K562 (cell line): ENCODE measurements around the gene DNAJC17. TPM values are rescaled to one million over a fixed set of nuclear protein-coding genes. Genes with fewer than 3 reads are reported as not detected.

Source experiments
- CBFA2T3 ChIP-seq: fragments of 450-650 bp; IDR thresholded peaks from 2 replicates; pipeline ENCODE4 v1.6.1; 2017
- CREM ChIP-seq: IDR thresholded peaks from 2 replicates; pipeline ENCODE4 v1.6.1; 2014; ENCODE audit warnings: antibody characterized with exemption, low read depth
- ETV5 ChIP-seq: sonication (generic); formaldehyde crosslinking; IDR thresholded peaks from 2 replicates; pipeline ENCODE4 v1.4.0; 2020; ENCODE audit warnings: low read depth, mild to moderate bottlenecking, missing genetic modification reagents
- GABPA ChIP-seq: fragments of 200-800 bp; sonication (Bioruptor generic); conservative IDR thresholded peaks from 2 replicates; pipeline ENCODE4 v1.6.1; 2016; ENCODE audit warnings: low read depth, missing genetic modification characterization, missing compliant biosample characterization
- HMBOX1 ChIP-seq: sonication (generic); IDR thresholded peaks from 2 replicates; pipeline ENCODE4 v1.6.1; 2016
- HOXB6 ChIP-seq: fragments of 250-450 bp; sonication (Bioruptor Pico); IDR thresholded peaks from 2 replicates; pipeline ENCODE4 v1.5.1; 2022; ENCODE audit warnings: mild to moderate bottlenecking, borderline replicate concordance
- KDM1A ChIP-seq, 2 experiments: fragments of 450-650 bp; IDR thresholded peaks; 2 replicates each; pipeline ENCODE4 v1.6.1; 2016; ENCODE audit warnings: mild to moderate bottlenecking in 2 of 2
- KLF10 ChIP-seq: fragments of 250-450 bp; sonication (Bioruptor Pico); IDR thresholded peaks from 2 replicates; pipeline ENCODE4 v1.6.1; 2021; ENCODE audit warnings: matching md5 sums
- NRF1 ChIP-seq, 2 experiments: fragments of 450-650 bp; IDR thresholded peaks in 1 of 2; conservative IDR thresholded peaks in 1 of 2; 2 replicates each; pipeline ENCODE4 v1.6.1; 2014; ENCODE audit warnings: mild to moderate bottlenecking in 2 of 2
- RBFOX2 ChIP-seq: fragments of 200-400 bp; formaldehyde crosslinking; IDR thresholded peaks from 2 replicates; pipeline ENCODE4 v1.6.1; 2017; ENCODE audit warnings: low read depth, mild to moderate bottlenecking, low read length, moderate library complexity
- SIN3A ChIP-seq, 2 experiments: fragments of 150-350 bp in 1 of 2; IDR thresholded peaks; 2 replicates each; pipeline ENCODE4 v1.6.1; 2011 to 2016; ENCODE audit warnings: borderline replicate concordance in 2 of 2, low read depth in 2 of 2, low read length in 2 of 2, mild to moderate bottlenecking in 2 of 2, moderate library complexity in 2 of 2; ENCODE audit not compliant: control insufficient read depth in 1 of 2
- ZBTB26 ChIP-seq: fragments of 450-650 bp; formaldehyde crosslinking; IDR thresholded peaks from 2 replicates; pipeline ENCODE4 v1.4.0; 2022; ENCODE audit warnings: missing genetic modification characterization
- polyA plus RNA-seq, 8 experiments: library from polyadenylated mRNA; depleted of rRNA in 4 of 8; stranded (reverse) in 5 of 8; unstranded in 3 of 8; fragments of >200 nt; fragmentation: Nextera tagmentation in 2 of 8; fragmentation: Illumina TruSeq in 1 of 8; extraction: Ambion mirVana in 2 of 8; extraction: Trizol in 1 of 8; gene quantifications; 2 replicates each; pipeline versions ENCODE4 v1.2.1 to v1.2.3, GENCODE V29; 2011 to 2014; ENCODE audit warnings: inconsistent platforms in 1 of 8, missing spikeins in 1 of 8
- total RNA-seq, 7 experiments: library from RNA; depleted of rRNA in 6 of 7; stranded (reverse); fragments of >200 nt in 6 of 7; fragmentation: Illumina TruSeq in 2 of 7; extraction: Trizol in 2 of 7; gene quantifications; 2 replicates each; pipeline versions ENCODE4 v1.2.1 to v1.2.3, GENCODE V29; 2011 to 2021; ENCODE audit warnings: low replicate concordance in 1 of 7
- TF ChIP-seq, protein P1 (sequence below): fragments of 450-650 bp; IDR thresholded peaks from 2 replicates; pipeline ENCODE4 v1.6.1; 2017; ENCODE audit warnings: antibody characterized with exemption, mild to moderate bottlenecking

DNAJC17 gene
- total and polyA plus RNA-seq, 9 of the 15 experiments (the other 6 are each of a cell fraction or from before 2014, with no cell fraction given), result 2.4 to 79.4 (median 44.2) TPM

DNA sequence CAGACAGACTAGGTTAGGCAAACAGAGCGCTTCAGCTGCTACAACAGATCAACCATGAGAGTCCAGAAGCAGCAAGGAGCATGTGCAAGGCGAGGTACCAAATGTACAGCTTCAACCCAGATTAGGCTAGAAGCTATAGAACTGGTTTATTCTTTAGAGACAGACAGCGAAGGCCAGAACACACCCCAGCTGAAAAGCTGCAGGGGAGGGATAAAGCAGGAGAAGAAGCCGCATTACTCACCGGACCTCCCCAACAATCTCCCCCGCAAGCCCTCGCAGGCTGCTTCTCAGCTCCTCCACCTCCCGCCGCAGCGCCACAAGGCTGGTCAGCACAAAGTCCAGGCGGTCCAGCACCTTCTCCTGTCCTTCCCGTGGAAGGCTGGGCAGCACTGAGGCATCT lies 55.5 kb downstream of the DNAJC17 start (continued):
- peak; percentile 33; the same call in 1 of the 2 replicates for TF ChIP-seq RBFOX2
- TF ChIP-seq KDM1A (IDR thresholded peaks at IDR 0.05), result peak in 1 of 2 experiments; percentile 8; a peak in 1 of 4 replicates
- TF ChIP-seq GABPA (tag), result no peak
- peak; percentile 12; the same call in 1 of the 2 replicates for TF ChIP-seq CREM
- TF ChIP-seq HOXB6 (CRISPR knock-in tag), result no peak
- no peak for TF ChIP-seq ZBTB26
- peak in 1 of 2 experiments; percentile 67; a peak in 1 of 4 replicates for TF ChIP-seq SIN3A (IDR thresholded peaks at IDR 0.05; ENCODE audit: borderline replicate concordance in 2 of 2, control insufficient read depth in 1 of 2, low read depth in 2 of 2, low read length in 2 of 2)
- peak; percentile 74; the same call in 1 of the 2 replicates for TF ChIP-seq HMBOX1
- TF ChIP-seq ETV5 (CRISPR knock-in tag), result 0 out of 2 replicates have a peak, but pooled peaks have one; percentile 20
- TF ChIP-seq, protein P1, sequence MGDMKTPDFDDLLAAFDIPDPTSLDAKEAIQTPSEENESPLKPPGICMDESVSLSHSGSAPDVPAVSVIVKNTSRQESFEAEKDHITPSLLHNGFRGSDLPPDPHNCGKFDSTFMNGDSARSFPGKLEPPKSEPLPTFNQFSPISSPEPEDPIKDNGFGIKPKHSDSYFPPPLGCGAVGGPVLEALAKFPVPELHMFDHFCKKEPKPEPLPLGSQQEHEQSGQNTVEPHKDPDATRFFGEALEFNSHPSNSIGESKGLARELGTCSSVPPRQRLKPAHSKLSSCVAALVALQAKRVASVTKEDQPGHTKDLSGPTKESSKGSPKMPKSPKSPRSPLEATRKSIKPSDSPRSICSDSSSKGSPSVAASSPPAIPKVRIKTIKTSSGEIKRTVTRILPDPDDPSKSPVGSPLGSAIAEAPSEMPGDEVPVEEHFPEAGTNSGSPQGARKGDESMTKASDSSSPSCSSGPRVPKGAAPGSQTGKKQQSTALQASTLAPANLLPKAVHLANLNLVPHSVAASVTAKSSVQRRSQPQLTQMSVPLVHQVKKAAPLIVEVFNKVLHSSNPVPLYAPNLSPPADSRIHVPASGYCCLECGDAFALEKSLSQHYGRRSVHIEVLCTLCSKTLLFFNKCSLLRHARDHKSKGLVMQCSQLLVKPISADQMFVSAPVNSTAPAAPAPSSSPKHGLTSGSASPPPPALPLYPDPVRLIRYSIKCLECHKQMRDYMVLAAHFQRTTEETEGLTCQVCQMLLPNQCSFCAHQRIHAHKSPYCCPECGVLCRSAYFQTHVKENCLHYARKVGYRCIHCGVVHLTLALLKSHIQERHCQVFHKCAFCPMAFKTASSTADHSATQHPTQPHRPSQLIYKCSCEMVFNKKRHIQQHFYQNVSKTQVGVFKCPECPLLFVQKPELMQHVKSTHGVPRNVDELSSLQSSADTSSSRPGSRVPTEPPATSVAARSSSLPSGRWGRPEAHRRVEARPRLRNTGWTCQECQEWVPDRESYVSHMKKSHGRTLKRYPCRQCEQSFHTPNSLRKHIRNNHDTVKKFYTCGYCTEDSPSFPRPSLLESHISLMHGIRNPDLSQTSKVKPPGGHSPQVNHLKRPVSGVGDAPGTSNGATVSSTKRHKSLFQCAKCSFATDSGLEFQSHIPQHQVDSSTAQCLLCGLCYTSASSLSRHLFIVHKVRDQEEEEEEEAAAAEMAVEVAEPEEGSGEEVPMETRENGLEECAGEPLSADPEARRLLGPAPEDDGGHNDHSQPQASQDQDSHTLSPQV, result 0 out of 2 replicates have a peak, but pooled peaks have one; percentile 21
- no peak for TF ChIP-seq KLF10
- TF ChIP-seq CBFA2T3, result peak; percentile 79
- TF ChIP-seq NRF1 (conservative IDR thresholded peaks at IDR 0.05 in 1 of 2, IDR thresholded peaks at IDR 0.05 in 1 of 2), result peak; percentile 67 to 68
- TF ChIP-seq, all 486 proteins: peak for 47
